GM21619 (cell line): ENCODE results near the gene SAMD4B.

ENCODE experiments used
- ATAC-seq: cut with Tn5 transposase; IDR thresholded peaks from one replicate; pipeline ENCODE4 v1.9.1; 2021; ENCODE audit not compliant: unreplicated experiment

The SAMD4B gene

GRCh38 chr19:39407410-39407659 lies 65.1 kb downstream of the SAMD4B start:
- no peak for ATAC-seq

- no peak for ATAC-seq
Observed at GRCh38 chr19:39407660-39408391, 65.6 kb downstream of the SAMD4B start.

- no peak for ATAC-seq
Observed at GRCh38 chr19:39408392-39409207, 66.4 kb downstream of the SAMD4B start.

- no peak for ATAC-seq
Observed at GRCh38 chr19:39409208-39410016, 67.2 kb downstream of the SAMD4B start.

GRCh38 chr19:39410017-39410830 lies 68.0 kb downstream of the SAMD4B start:
- ATAC-seq, result no peak

GRCh38 chr19:39410831-39411080 lies 68.5 kb downstream of the SAMD4B start:
- no peak for ATAC-seq

- ATAC-seq, result no peak
Observed at GRCh38 chr19:39411081-39411831, 69.0 kb downstream of the SAMD4B start.

GRCh38 chr19:39411832-39412099 lies 69.5 kb downstream of the SAMD4B start:
- ATAC-seq, result peak; percentile 17

GRCh38 chr19:39412100-39412866 lies 70.1 kb downstream of the SAMD4B start, which contains the start of gene PLEKHG2:
Gene PLEKHG2, plus strand, starts transcription at chr19:39412669. Its CDS starts 1,418 bp downstream, at chr19:39414087.
- ATAC-seq, result peak; percentile 52

- no peak for ATAC-seq
Observed at GRCh38 chr19:39412867-39413271, 70.6 kb downstream of the SAMD4B start.

GRCh38 chr19:39413272-39413910 lies 71.2 kb downstream of the SAMD4B start:
- ATAC-seq, result no peak

- no peak for ATAC-seq
Observed at GRCh38 chr19:39413911-39414608, 71.8 kb downstream of the SAMD4B start.

GRCh38 chr19:39415111-39416046 lies 73.2 kb downstream of the SAMD4B start:
- no peak for ATAC-seq

GRCh38 chr19:39416152-39417120 lies 74.2 kb downstream of the SAMD4B start:
- ATAC-seq, result no peak

GRCh38 chr19:39417463-39418181 lies 75.4 kb downstream of the SAMD4B start:
- no peak for ATAC-seq

GRCh38 chr19:39419003-39419402 lies 76.8 kb downstream of the SAMD4B start:
- ATAC-seq, result no peak
